A549 (cell line): ENCODE measurements around the gene SH3RF3. TPM values are rescaled to one million over a fixed set of nuclear protein-coding genes. Genes with fewer than 3 reads are reported as not detected.

Experiments used
- ATAC-seq, 2 experiments: fragments of 200-7000 bp in 1 of 2; fragments of >200 bp in 1 of 2; cut with Nextera tagmentation in 1 of 2; cut with Tn5 transposase in 1 of 2; 3 replicates each; pipeline versions ENCODE4 v1.8.0 to v1.9.1; 2018 to 2020; ENCODE audit warnings: mild to moderate bottlenecking in 1 of 2, moderate library complexity in 1 of 2
- CTCF ChIA-PET: fragments of 300-600 bp; sonication (Branson Sonifier 250); formaldehyde crosslinking; extraction: SDS; loops from one replicate; lab custom pipeline; 2021; ENCODE audit warnings: antibody characterized with exemption, inconsistent platforms; lab: Yijun Ruan, JAX
- POLR2A ChIA-PET: fragments of 350-600 bp; formaldehyde crosslinking; extraction: SDS; loops from one replicate; lab custom pipeline; 2021; ENCODE audit warnings: antibody characterized with exemption, inconsistent platforms; lab: Yijun Ruan, JAX
- DNase-seq, 2 experiments: peaks; one replicate each; pipeline versions ENCODE4 v3.0.0 to v3.0.0-alpha.2; 2011 to 2016; ENCODE audit warnings: low read depth in 1 of 2, low spot score in 1 of 2
- FAIRE-seq: peaks from 2 replicates; lab custom pipeline; 2011; peaks lifted over from hg19 to GRCh38; lab: Jason Lieb, UNC
- H3K27ac ChIP-seq, 2 experiments: fragments of >200 bp; sonication (Bioruptor Twin); formaldehyde crosslinking; 3 replicates each; pipeline ENCODE4 v1.5.1; 2016 to 2017
- H3K4me1 ChIP-seq: fragments of >200 bp; sonication (Bioruptor Twin); formaldehyde crosslinking; 3 replicates; pipeline ENCODE4 v1.6.1; 2016
- H3K4me2 ChIP-seq: fragments of >200 bp; sonication (Bioruptor Twin); formaldehyde crosslinking; 3 replicates; pipeline ENCODE4 v1.6.1; 2016
- H3K4me3 ChIP-seq: fragments of >200 bp; sonication (Bioruptor Twin); formaldehyde crosslinking; 3 replicates; pipeline ENCODE4 v1.5.1; 2016
- H3K9me3 ChIP-seq: fragments of >200 bp; sonication (Bioruptor Twin); formaldehyde crosslinking; 3 replicates; pipeline ENCODE4 v1.6.1; 2016
- ATOH8 ChIP-seq: fragments of 250-450 bp; sonication (Bioruptor Pico); IDR thresholded peaks from 2 replicates; pipeline ENCODE4 v1.5.0; 2020; ENCODE audit warnings: low read depth, mild to moderate bottlenecking, moderate library complexity
- BHLHE40 ChIP-seq: IDR thresholded peaks from 2 replicates; pipeline ENCODE4 v1.6.1; 2012; ENCODE audit warnings: low read depth, low read length, inconsistent platforms
- CBX8 ChIP-seq: fragments of 200-600 bp; sonication (generic); IDR thresholded peaks from 2 replicates; pipeline ENCODE4 v1.6.1; 2016
- CHD4 ChIP-seq: fragments of 200-600 bp; sonication (generic); IDR thresholded peaks from 2 replicates; pipeline ENCODE4 v1.6.1; 2016; ENCODE audit warnings: antibody characterized with exemption, mild to moderate bottlenecking, borderline replicate concordance
- EHF ChIP-seq: fragments of 250-450 bp; sonication (Bioruptor Pico); IDR thresholded peaks from 2 replicates; pipeline ENCODE4 v1.5.0; 2020; ENCODE audit warnings: mild to moderate bottlenecking
- EP300 ChIP-seq, 2 experiments: fragments of >200 bp; sonication (Bioruptor Twin); formaldehyde crosslinking; IDR thresholded peaks; 2 replicates in 1 of 2; 3 replicates in 1 of 2; pipeline ENCODE4 v1.6.1; 2016 to 2017
- ESRRA ChIP-seq: fragments of 150-350 bp; IDR thresholded peaks from 2 replicates; pipeline ENCODE4 v1.6.1; 2014; ENCODE audit warnings: mild to moderate bottlenecking, low read length, borderline replicate concordance
- FOSB ChIP-seq: fragments of 250-450 bp; sonication (Bioruptor Pico); IDR thresholded peaks from 2 replicates; pipeline ENCODE4 v1.5.0; 2020; ENCODE audit warnings: mild to moderate bottlenecking, moderate library complexity
- FOSL2 ChIP-seq, 2 experiments: fragments of 450-650 bp in 1 of 2; fragments of >200 bp in 1 of 2; sonication (Bioruptor Twin) in 1 of 2; formaldehyde crosslinking; IDR thresholded peaks; 2 replicates each; pipeline versions ENCODE4 v1.5.0 to v1.6.1; 2016 to 2020; ENCODE audit warnings: mild to moderate bottlenecking in 1 of 2, moderate library complexity in 1 of 2
- GATA3 ChIP-seq: IDR thresholded peaks from 2 replicates; pipeline ENCODE4 v1.6.1; 2012; ENCODE audit warnings: borderline replicate concordance
- HOXB5 ChIP-seq: fragments of 250-450 bp; sonication (Bioruptor Pico); IDR thresholded peaks from 2 replicates; pipeline ENCODE4 v1.5.0; 2020; ENCODE audit warnings: mild to moderate bottlenecking, moderate library complexity
- MAZ ChIP-seq: fragments of 150-350 bp; IDR thresholded peaks from 2 replicates; pipeline ENCODE4 v1.6.1; 2014; ENCODE audit warnings: antibody characterized with exemption, low read depth, low read length, borderline replicate concordance
- MYC ChIP-seq: IDR thresholded peaks from 2 replicates; pipeline ENCODE4 v1.6.1; 2012; ENCODE audit warnings: mild to moderate bottlenecking, inconsistent platforms, low read length, improper control_type of control experiment, borderline replicate concordance
- NPAS2 ChIP-seq: fragments of 250-450 bp; sonication (Bioruptor Pico); IDR thresholded peaks from 2 replicates; pipeline ENCODE4 v1.8.0; 2022; ENCODE audit warnings: mild to moderate bottlenecking, moderate library complexity, borderline replicate concordance
- NR3C1 ChIP-seq: fragments of >200 bp; sonication (Bioruptor Twin); formaldehyde crosslinking; IDR thresholded peaks from 3 replicates; pipeline ENCODE4 v1.6.1; 2017
- PBX3 ChIP-seq: IDR thresholded peaks from 2 replicates; pipeline ENCODE4 v1.6.1; 2012
- PHF8 ChIP-seq: fragments of 200-600 bp; sonication (generic); IDR thresholded peaks from 2 replicates; pipeline ENCODE4 v1.6.1; 2016; ENCODE audit warnings: low read depth, mild to moderate bottlenecking, antibody characterized with exemption, moderate library complexity, borderline replicate concordance
- RAD21 ChIP-seq, 2 experiments: fragments of >200 bp in 1 of 2; sonication (Bioruptor Twin) in 1 of 2; formaldehyde crosslinking in 1 of 2; IDR thresholded peaks in 1 of 2; conservative IDR thresholded peaks in 1 of 2; 2 replicates in 1 of 2; 3 replicates in 1 of 2; pipeline ENCODE4 v1.6.1; 2012 to 2018; ENCODE audit warnings: inconsistent platforms in 1 of 2
- RCOR1 ChIP-seq: fragments of 150-350 bp; IDR thresholded peaks from 2 replicates; pipeline ENCODE4 v1.6.1; 2014; ENCODE audit warnings: antibody characterized with exemption, low read length, low read depth
- REST ChIP-seq: fragments of 200-600 bp; sonication (generic); IDR thresholded peaks from 2 replicates; pipeline ENCODE4 v1.6.1; 2016; ENCODE audit warnings: antibody characterized with exemption, mild to moderate bottlenecking, moderate library complexity
- SMC3 ChIP-seq: fragments of >200 bp; sonication (Bioruptor Twin); formaldehyde crosslinking; IDR thresholded peaks from 3 replicates; pipeline ENCODE4 v1.6.1; 2018; ENCODE audit warnings: inconsistent platforms
- SREBF2 ChIP-seq: fragments of 450-650 bp; IDR thresholded peaks from 2 replicates; pipeline ENCODE4 v1.6.1; 2014; ENCODE audit warnings: mild to moderate bottlenecking, moderate library complexity
- TP53 ChIP-seq: fragments of 250-450 bp; sonication (Bioruptor Pico); IDR thresholded peaks from 2 replicates; pipeline ENCODE4 v1.5.0; 2021; ENCODE audit warnings: mild to moderate bottlenecking, moderate library complexity
- ZFP36 ChIP-seq: fragments of 450-650 bp; IDR thresholded peaks from 2 replicates; pipeline ENCODE4 v1.6.1; 2014; ENCODE audit warnings: borderline replicate concordance; ENCODE audit not compliant: partially characterized antibody
- ZNF302 ChIP-seq: fragments of 250-450 bp; sonication (Bioruptor Pico); IDR thresholded peaks from 2 replicates; pipeline ENCODE4 v1.9.0; 2021; ENCODE audit warnings: inconsistent platforms, mild to moderate bottlenecking, moderate library complexity
- WGBS: methylation state at CpG from one replicate; pipeline ENCODE4 v1.1.6; 2017; ENCODE audit errors: missing lambda C conversion rate; 5-methylcytosine and 5-hydroxymethylcytosine counted together
- polyA plus RNA-seq, 4 experiments: library from polyadenylated mRNA; depleted of rRNA in 3 of 4; stranded (reverse); fragments of >200 nt; fragmentation: RNase III in 1 of 4; extraction: RNeasy Plus Mini Kit Qiagen cat#74134 plus additional on column Dnase treatment in 1 of 4; gene quantifications; 2 replicates in 3 of 4; 3 replicates in 1 of 4; pipeline ENCODE4 v1.2.3, GENCODE V29; 2011 to 2017
- TF ChIP-seq, protein P1 (sequence below): IDR thresholded peaks from 2 replicates; pipeline ENCODE4 v1.6.1; 2012; ENCODE audit warnings: low read depth, borderline replicate concordance
- TF ChIP-seq, protein P2 (sequence below): IDR thresholded peaks from 2 replicates; pipeline ENCODE4 v1.6.1; 2012

SH3RF3 gene
- polyA plus RNA-seq, 2 of the 4 experiments (the other 2 are of a cell fraction) = 0.04 to 0.21 TPM

- POLR2A ChIA-PET = no interaction called here
- no peaks in the 10 kb centered on the region for H3K9me3 ChIP-seq
- H3K4me2 ChIP-seq = peak overlapping the region; percentile 97; the same call in 2 of the 3 replicates
- WGBS = 86% methylated on average over 48 of the region's 56 CpGs
- CTCF ChIA-PET = interaction anchor here (2.9 kb wide), 1 partner anchor 380 kb away, joined by 14 read pairs; no protein-coding TSS in a partner anchor
- H3K27ac ChIP-seq = no peak overlapping the region
- FAIRE-seq = no peak
- H3K4me1 ChIP-seq = peaks cover 9% of the 10 kb centered on the region
- no peak for ATAC-seq
- TF ChIP-seq ZFP36 (no peak), MYC (no peak), EP300 (IDR thresholded peaks at IDR 0.05) (no peak), NPAS2 (CRISPR knock-in tag) (no peak), RAD21 (conservative IDR thresholded peaks at IDR 0.05 in 1 of 2, IDR thresholded peaks at IDR 0.05 in 1 of 2) (no peak), SREBF2 (no peak)
- DNase-seq = no peak
- H3K4me3 ChIP-seq = no peak overlapping the region; the same call in 2 of the 3 replicates
Observed at GRCh38 chr2:109129921-109130722, 1.1 kb downstream of the SH3RF3 start.

DNA sequence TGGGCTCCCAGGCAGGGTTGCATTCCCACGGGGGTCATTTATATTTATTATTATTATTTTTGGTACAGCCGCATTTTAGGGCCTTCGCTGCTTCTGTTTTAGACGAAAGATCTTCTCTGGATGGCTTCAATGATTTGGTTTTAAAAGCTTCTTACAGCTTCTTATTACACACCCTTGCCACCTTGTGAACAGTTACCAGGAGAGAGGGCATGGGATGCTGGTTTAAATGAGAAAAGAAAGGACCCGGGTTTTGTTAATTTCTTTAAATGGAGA is 1.7 kb downstream of the SH3RF3 start:
- ChIA-PET POLR2A (no interaction called here), CTCF (interaction anchor here (2.9 kb wide), 1 partner anchor 379 kb away, joined by 14 read pairs; no protein-coding TSS in a partner anchor)
- H3K27ac ChIP-seq = no peak overlapping the region
- H3K4me2 ChIP-seq = no peak overlapping the region
- TF ChIP-seq ESRRA (no peak), TP53 (no peak), PHF8 (no peak), NPAS2 (CRISPR knock-in tag) (no peak), BHLHE40 (no peak), RCOR1 (no peak), FOSL2 (IDR thresholded peaks at IDR 0.05) (no peak), FOSL2 (CRISPR knock-in tag; IDR thresholded peaks at IDR 0.05) (no peak), GATA3 (no peak), EP300 (IDR thresholded peaks at IDR 0.05) (no peak), MAZ (no peak), EHF (CRISPR knock-in tag) (no peak), FOSB (no peak), PBX3 (no peak), NR3C1 (no peak), RAD21 (conservative IDR thresholded peaks at IDR 0.05 in 1 of 2, IDR thresholded peaks at IDR 0.05 in 1 of 2) (no peak), SMC3 (no peak)
- TF ChIP-seq, protein P1, sequence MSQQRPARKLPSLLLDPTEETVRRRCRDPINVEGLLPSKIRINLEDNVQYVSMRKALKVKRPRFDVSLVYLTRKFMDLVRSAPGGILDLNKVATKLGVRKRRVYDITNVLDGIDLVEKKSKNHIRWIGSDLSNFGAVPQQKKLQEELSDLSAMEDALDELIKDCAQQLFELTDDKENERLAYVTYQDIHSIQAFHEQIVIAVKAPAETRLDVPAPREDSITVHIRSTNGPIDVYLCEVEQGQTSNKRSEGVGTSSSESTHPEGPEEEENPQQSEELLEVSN = no peak
- no peaks in the 10 kb centered on the region for H3K9me3 ChIP-seq
- WGBS = 73% methylated on average over 5 of the region's 5 CpGs
- DNase-seq (no peak), FAIRE-seq (no peak), ATAC-seq (no peak)
- no peak overlapping the region for H3K4me3 ChIP-seq
- peaks cover 4% of the 10 kb centered on the region for H3K4me1 ChIP-seq

- H3K4me3 ChIP-seq = no peak overlapping the region
- DNase-seq (no peak), FAIRE-seq (no peak), ATAC-seq (no peak)
- no peaks in the 10 kb centered on the region; the same call in 2 of the 3 replicates for H3K4me1 ChIP-seq
- H3K9me3 ChIP-seq = no peaks in the 10 kb centered on the region
- 60% methylated on average over 4 of the region's 4 CpGs for WGBS
- ChIA-PET POLR2A (no interaction called here), CTCF (interaction anchor here (0.6 to 2.9 kb wide), 3 partner anchors 15 to 378 kb away, joined by 3 to 14 read pairs (median 4); no protein-coding TSS in a partner anchor)
- H3K27ac ChIP-seq = no peak overlapping the region
- no peak overlapping the region for H3K4me2 ChIP-seq
- TF ChIP-seq ZNF302 (no peak), HOXB5 (no peak), CHD4 (no peak), EHF (CRISPR knock-in tag) (no peak), MYC (no peak), NPAS2 (CRISPR knock-in tag) (no peak), ZFP36 (no peak), CBX8 (no peak), ATOH8 (CRISPR knock-in tag) (no peak), REST (no peak)
- TF ChIP-seq, protein P2, sequence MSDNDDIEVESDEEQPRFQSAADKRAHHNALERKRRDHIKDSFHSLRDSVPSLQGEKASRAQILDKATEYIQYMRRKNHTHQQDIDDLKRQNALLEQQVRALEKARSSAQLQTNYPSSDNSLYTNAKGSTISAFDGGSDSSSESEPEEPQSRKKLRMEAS = no peak
Observed at GRCh38 chr2:109131777-109132176, 2.8 kb downstream of the SH3RF3 start.
